HCT116 (cell line): ENCODE results near the gene CHRNB2. TPM values are rescaled to one million over a fixed set of nuclear protein-coding genes. Genes with fewer than 3 reads are reported as not detected.

ENCODE experiments used
- ATAC-seq: fragments of 200-7000 bp; cut with Tn5 transposase; 2 replicates; pipeline ENCODE4 v1.9.1; 2020; ENCODE audit warnings: mild to moderate bottlenecking, moderate library complexity
- BruUV-seq: library from RNA; stranded (reverse); fragments of 400-500 nt; replicated peaks from 2 replicates; lab custom pipeline; 2021; lab: Mats Ljungman, UMichigan
- CTCF ChIA-PET: fragments of 300-600 bp; sonication (Branson Sonifier 250); formaldehyde crosslinking; loops from one replicate; lab custom pipeline; 2021; ENCODE audit warnings: antibody characterized with exemption; lab: Charles Lee
- POLR2A ChIA-PET: fragments of 300-600, 350-600 bp; sonication (Branson Sonifier 250); formaldehyde crosslinking; loops from one replicate; lab custom pipeline; 2021; ENCODE audit warnings: antibody characterized with exemption; lab: Charles Lee
- RAD21 ChIA-PET, 2 experiments: fragments of 300-600 bp; sonication (Branson Sonifier 250); formaldehyde crosslinking; loops; one replicate each; lab custom pipeline; 2023; ENCODE audit warnings: low total read pairs in 2 of 2; ENCODE audit not compliant: uncharacterized antibody in 2 of 2, unreplicated experiment in 2 of 2, low non-redundant PET in 1 of 2; lab: Charles Lee
- DNase-seq: peaks from one replicate; pipeline ENCODE4 v3.0.0-alpha.2; 2010; ENCODE audit warnings: low read depth, low spot score
- H2AFZ ChIP-seq: fragments of 200-600 bp; shearing (Covaris generic), sonication (generic); 2 replicates; pipeline ENCODE4 v1.6.1; 2017; ENCODE audit warnings: low read depth, mixed run types, mixed read lengths, antibody characterized with exemption, low read length; ENCODE audit not compliant: poor library complexity, severe bottlenecking
- H3K27ac ChIP-seq: 2 replicates; pipeline ENCODE4 v1.5.1; 2012; ENCODE audit warnings: low read depth, low read length
- H3K27me3 ChIP-seq: fragments of 200-600 bp; sonication (generic); 2 replicates; pipeline ENCODE4 v1.6.1; 2016; ENCODE audit warnings: mixed run types, low read length, mixed read lengths; ENCODE audit not compliant: insufficient read depth
- H3K36me3 ChIP-seq, 2 experiments: fragments of 200-500 bp in 1 of 2; fragments of 200-600 bp in 1 of 2; sonication (Bioruptor generic) in 1 of 2; sonication (generic) in 1 of 2; 2 replicates each; pipeline versions ENCODE4 v1.5.1 to v1.6.1; 2014 to 2016; ENCODE audit warnings: low read length in 2 of 2, inconsistent platforms in 1 of 2, mixed read lengths in 1 of 2, mixed run types in 1 of 2; ENCODE audit not compliant: insufficient read depth in 2 of 2, control insufficient read depth in 1 of 2
- H3K4me1 ChIP-seq, 2 experiments: fragments of 200-600 bp in 1 of 2; sonication (generic) in 1 of 2; 2 replicates each; pipeline versions ENCODE4 v1.5.1 to v1.6.1; 2012 to 2017; ENCODE audit warnings: low read length in 2 of 2, inconsistent platforms in 1 of 2, mild to moderate bottlenecking in 1 of 2, mixed read lengths in 1 of 2, mixed run types in 1 of 2, moderate library complexity in 1 of 2; ENCODE audit not compliant: insufficient read depth in 2 of 2, control insufficient read depth in 1 of 2
- H3K4me2 ChIP-seq: fragments of 200-600 bp; sonication (generic); 2 replicates; pipeline ENCODE4 v1.6.1; 2017; ENCODE audit warnings: mixed run types, low read length, mixed read lengths
- H3K4me3 ChIP-seq, 2 experiments: fragments of 200-600 bp in 1 of 2; sonication (generic) in 1 of 2; replicated peaks in 1 of 2; 2 replicates each; pipeline ENCODE4 v1.5.1; 2011 to 2016; ENCODE audit warnings: low read length in 2 of 2, control low read depth in 1 of 2, low read depth in 1 of 2, mild to moderate bottlenecking in 1 of 2, mixed read lengths in 1 of 2, mixed run types in 1 of 2
- H3K79me2 ChIP-seq: fragments of 200-600 bp; sonication (generic); 2 replicates; pipeline ENCODE4 v1.6.1; 2017; ENCODE audit warnings: mild to moderate bottlenecking, mixed run types, low read length, moderate library complexity, mixed read lengths; ENCODE audit not compliant: insufficient read depth
- H3K9ac ChIP-seq: fragments of 200-600 bp; sonication (generic); 2 replicates; pipeline ENCODE4 v1.6.1; 2016; ENCODE audit warnings: low read length, mixed read lengths
- H3K9me2 ChIP-seq: fragments of 200-600 bp; sonication (generic), shearing (Covaris generic); 2 replicates; pipeline ENCODE4 v1.6.1; 2017; ENCODE audit warnings: mixed run types, mild to moderate bottlenecking, moderate library complexity; ENCODE audit not compliant: insufficient read depth
- H3K9me3 ChIP-seq, 2 experiments: fragments of 200-500 bp in 1 of 2; fragments of 200-600 bp in 1 of 2; sonication (Bioruptor generic) in 1 of 2; sonication (generic) in 1 of 2; 2 replicates each; pipeline ENCODE4 v1.6.1; 2014 to 2017; ENCODE audit warnings: low read length in 2 of 2, mixed read lengths in 2 of 2, inconsistent platforms in 1 of 2, low read depth in 1 of 2, mild to moderate bottlenecking in 1 of 2, mixed run types in 1 of 2, moderate library complexity in 1 of 2; ENCODE audit not compliant: control insufficient read depth in 1 of 2, insufficient read depth in 1 of 2
- H4K20me1 ChIP-seq: fragments of 200-600 bp; sonication (generic), shearing (Covaris generic); 2 replicates; pipeline ENCODE4 v1.6.1; 2017; ENCODE audit warnings: mixed run types, mild to moderate bottlenecking, moderate library complexity; ENCODE audit not compliant: insufficient read depth
- ATF3 ChIP-seq: IDR thresholded peaks from 2 replicates; pipeline ENCODE4 v1.6.1; 2012
- CBX3 ChIP-seq: IDR thresholded peaks from 2 replicates; pipeline ENCODE4 v1.6.1; 2012; ENCODE audit warnings: low read depth
- CEBPB ChIP-seq: IDR thresholded peaks from 2 replicates; pipeline ENCODE4 v1.6.1; 2012; ENCODE audit warnings: low read depth
- EGR1 ChIP-seq: IDR thresholded peaks from 2 replicates; pipeline ENCODE4 v1.6.1; 2012; ENCODE audit warnings: low read depth
- ELF1 ChIP-seq: IDR thresholded peaks from 2 replicates; pipeline ENCODE4 v1.6.1; 2012; ENCODE audit warnings: low read depth, borderline replicate concordance
- EZH2phosphoT487 ChIP-seq: fragments of 200-600 bp; IDR thresholded peaks from 2 replicates; pipeline ENCODE4 v1.6.1; 2018; ENCODE audit warnings: antibody characterized with exemption, borderline replicate concordance
- JUND ChIP-seq: IDR thresholded peaks from 2 replicates; pipeline ENCODE4 v1.6.1; 2012
- RAD21 ChIP-seq: IDR thresholded peaks from 2 replicates; pipeline ENCODE4 v1.6.1; 2012; ENCODE audit warnings: low read depth, mild to moderate bottlenecking
- REST ChIP-seq: IDR thresholded peaks from 2 replicates; pipeline ENCODE4 v1.6.1; 2012; ENCODE audit warnings: low read depth
- SIN3A ChIP-seq: IDR thresholded peaks from 2 replicates; pipeline ENCODE4 v1.6.1; 2012; ENCODE audit warnings: low read depth
- SP1 ChIP-seq: IDR thresholded peaks from 2 replicates; pipeline ENCODE4 v1.6.1; 2012; ENCODE audit warnings: low read depth
- SRF ChIP-seq: IDR thresholded peaks from 2 replicates; pipeline ENCODE4 v1.6.1; 2012; ENCODE audit warnings: low read depth
- TCF7L2 ChIP-seq: IDR thresholded peaks from 2 replicates; pipeline ENCODE4 v1.7.0; 2011; ENCODE audit warnings: borderline replicate concordance, inconsistent platforms; ENCODE audit not compliant: insufficient read depth, insufficient read length; ENCODE audit errors: extremely low read depth
- YY1 ChIP-seq: IDR thresholded peaks from 2 replicates; pipeline ENCODE4 v1.6.1; 2011; ENCODE audit warnings: low read length, low read depth, moderate library complexity, mild to moderate bottlenecking; ENCODE audit not compliant: insufficient replicate concordance; ENCODE audit errors: extremely low read depth
- ZFX ChIP-seq: fragments of 450-650 bp; IDR thresholded peaks from 2 replicates; pipeline ENCODE4 v1.6.1; 2017
- intact Hi-C: fragments of 100-400 bp; cut with micrococcal nuclease; formaldehyde crosslinking; loops from 2 replicates; pipeline ENCODE4 v1.10.0; 2022
- total RNA-seq: library from RNA; stranded (reverse); gene quantifications from one replicate; pipeline ENCODE4 v1.2.1, GENCODE V29; 2021; ENCODE audit not compliant: unreplicated experiment
- TF ChIP-seq, protein P1 (sequence below), 3 experiments: fragments of 200-600 bp in 1 of 3; sonication (generic) in 1 of 3; IDR thresholded peaks in 2 of 3; conservative IDR thresholded peaks in 1 of 3; 2 replicates each; pipeline ENCODE4 v1.5.1; 2012 to 2017; ENCODE audit warnings: low read depth in 2 of 3, low read length in 2 of 3, antibody characterized with exemption in 1 of 3, borderline replicate concordance in 1 of 3, control low read depth in 1 of 3, mild to moderate bottlenecking in 1 of 3, mixed read lengths in 1 of 3, mixed run types in 1 of 3, moderate library complexity in 1 of 3; ENCODE audit not compliant: insufficient read depth in 1 of 3
- TF ChIP-seq, protein P2 (sequence below): IDR thresholded peaks from 2 replicates; pipeline ENCODE4 v1.6.1; 2011; ENCODE audit warnings: mild to moderate bottlenecking, low read length, moderate library complexity; ENCODE audit not compliant: insufficient replicate concordance; ENCODE audit errors: extremely low read depth
- TF ChIP-seq, protein P3 (sequence below): IDR thresholded peaks from 2 replicates; pipeline ENCODE4 v1.6.1; 2012

Gene CHRNB2
- total RNA-seq, 1 experiment from 2014 or later = not detected

DNA sequence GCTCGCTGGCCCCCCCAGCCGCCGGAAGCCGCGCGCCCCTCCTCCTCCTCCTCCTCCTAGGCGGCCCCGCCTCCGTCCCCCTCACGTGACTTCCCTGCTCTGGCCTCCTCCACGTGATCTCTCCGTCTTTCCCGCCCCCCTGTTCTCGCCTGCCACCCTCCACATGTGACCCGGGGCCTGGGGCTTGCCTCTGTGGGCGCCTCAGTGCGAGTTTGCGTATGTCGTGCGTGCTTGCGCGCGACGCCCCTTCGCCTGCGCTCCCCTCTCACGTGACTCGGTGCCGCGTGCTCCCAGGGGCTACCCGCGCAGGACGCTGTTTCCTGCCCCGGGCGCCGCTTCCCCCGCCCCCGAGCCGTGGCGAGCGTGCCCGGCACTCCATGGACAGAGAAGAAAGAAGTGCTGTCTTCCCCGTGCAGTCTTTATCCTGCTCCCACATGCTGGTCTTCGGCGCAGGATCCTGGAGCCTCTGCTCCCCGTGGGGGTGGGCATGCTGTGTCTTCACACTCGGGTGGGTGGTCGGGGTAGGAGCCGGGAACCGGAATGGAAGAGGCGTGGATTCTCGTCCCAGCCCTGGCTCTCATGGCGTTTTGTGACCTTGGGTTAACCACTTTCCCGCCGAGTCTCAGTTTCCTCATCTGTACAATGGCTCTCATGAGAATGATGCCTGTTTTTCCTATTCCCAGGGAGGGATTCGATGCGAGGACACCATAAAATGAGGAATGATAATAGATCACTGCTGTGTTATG lies 8.7 kb upstream of the CHRNB2 start:
- 0 out of 2 replicates have a peak, but pooled peaks cover under 1% of the 10 kb centered on the region for H3K27me3 ChIP-seq
- no peak overlapping the region for H2AFZ ChIP-seq
- H3K4me2 ChIP-seq = peak overlapping the region; percentile 74
- TSS peak; percentile 91 for BruUV-seq
- ATAC-seq (peak; percentile 93), DNase-seq (peak; percentile 96)
- intact Hi-C loops = loop anchor here (1.0 to 5.0 kb wide), 8 partner anchors 152 to 523 kb away; partner anchors contain the start of genes EFNA4 and IL6R
- no peaks in the 10 kb centered on the region for H4K20me1 ChIP-seq
- peaks cover 18 to 19% of the 10 kb centered on the region in 2 experiments for H3K36me3 ChIP-seq
- RAD21 ChIA-PET = interaction anchor here (0.6 to 2.2 kb wide), 3 partner anchors 25 to 320 kb away, joined by 6 to 18 read pairs (median 8); no protein-coding TSS in a partner anchor
- no peaks in the 10 kb centered on the region for H3K9me2 ChIP-seq
- H3K79me2 ChIP-seq = peaks cover 30% of the 10 kb centered on the region
- POLR2A ChIA-PET = no interaction called here
- H3K4me3 ChIP-seq = peak overlapping the region; percentile 55 to 81
- H3K27ac ChIP-seq = peak overlapping the region; percentile 91
- peaks cover 11 to 34% of the 10 kb centered on the region in 2 experiments for H3K4me1 ChIP-seq
- CTCF ChIA-PET = interaction anchor here (0.6 to 2.0 kb wide), 28 partner anchors 12 to 526 kb away, joined by 3 to 22 read pairs (median 4); partner anchors contain the start of genes KCNN3 and PYGO2
- peak overlapping the region; percentile 67 for H3K9ac ChIP-seq
- no peaks in the 10 kb centered on the region for H3K9me3 ChIP-seq
- no peak for TF ChIP-seq REST
- TF ChIP-seq JUND = no peak; the same call in 1 of the 2 replicates
- no peak for TF ChIP-seq RAD21
- TF ChIP-seq, protein P1, sequence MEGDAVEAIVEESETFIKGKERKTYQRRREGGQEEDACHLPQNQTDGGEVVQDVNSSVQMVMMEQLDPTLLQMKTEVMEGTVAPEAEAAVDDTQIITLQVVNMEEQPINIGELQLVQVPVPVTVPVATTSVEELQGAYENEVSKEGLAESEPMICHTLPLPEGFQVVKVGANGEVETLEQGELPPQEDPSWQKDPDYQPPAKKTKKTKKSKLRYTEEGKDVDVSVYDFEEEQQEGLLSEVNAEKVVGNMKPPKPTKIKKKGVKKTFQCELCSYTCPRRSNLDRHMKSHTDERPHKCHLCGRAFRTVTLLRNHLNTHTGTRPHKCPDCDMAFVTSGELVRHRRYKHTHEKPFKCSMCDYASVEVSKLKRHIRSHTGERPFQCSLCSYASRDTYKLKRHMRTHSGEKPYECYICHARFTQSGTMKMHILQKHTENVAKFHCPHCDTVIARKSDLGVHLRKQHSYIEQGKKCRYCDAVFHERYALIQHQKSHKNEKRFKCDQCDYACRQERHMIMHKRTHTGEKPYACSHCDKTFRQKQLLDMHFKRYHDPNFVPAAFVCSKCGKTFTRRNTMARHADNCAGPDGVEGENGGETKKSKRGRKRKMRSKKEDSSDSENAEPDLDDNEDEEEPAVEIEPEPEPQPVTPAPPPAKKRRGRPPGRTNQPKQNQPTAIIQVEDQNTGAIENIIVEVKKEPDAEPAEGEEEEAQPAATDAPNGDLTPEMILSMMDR (IDR thresholded peaks at IDR 0.05 in 2 of 3, conservative IDR thresholded peaks at IDR 0.05 in 1 of 3; ENCODE audit: borderline replicate concordance in 1 of 3, insufficient read depth in 1 of 3, low read depth in 2 of 3, low read length in 2 of 3) = no peak
- TF ChIP-seq, protein P2, sequence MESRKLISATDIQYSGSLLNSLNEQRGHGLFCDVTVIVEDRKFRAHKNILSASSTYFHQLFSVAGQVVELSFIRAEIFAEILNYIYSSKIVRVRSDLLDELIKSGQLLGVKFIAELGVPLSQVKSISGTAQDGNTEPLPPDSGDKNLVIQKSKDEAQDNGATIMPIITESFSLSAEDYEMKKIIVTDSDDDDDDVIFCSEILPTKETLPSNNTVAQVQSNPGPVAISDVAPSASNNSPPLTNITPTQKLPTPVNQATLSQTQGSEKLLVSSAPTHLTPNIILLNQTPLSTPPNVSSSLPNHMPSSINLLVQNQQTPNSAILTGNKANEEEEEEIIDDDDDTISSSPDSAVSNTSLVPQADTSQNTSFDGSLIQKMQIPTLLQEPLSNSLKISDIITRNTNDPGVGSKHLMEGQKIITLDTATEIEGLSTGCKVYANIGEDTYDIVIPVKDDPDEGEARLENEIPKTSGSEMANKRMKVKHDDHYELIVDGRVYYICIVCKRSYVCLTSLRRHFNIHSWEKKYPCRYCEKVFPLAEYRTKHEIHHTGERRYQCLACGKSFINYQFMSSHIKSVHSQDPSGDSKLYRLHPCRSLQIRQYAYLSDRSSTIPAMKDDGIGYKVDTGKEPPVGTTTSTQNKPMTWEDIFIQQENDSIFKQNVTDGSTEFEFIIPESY = no peak
- TF ChIP-seq CEBPB = no peak; the same call in 1 of the 2 replicates
- TF ChIP-seq SRF = peak; percentile 13; the same call in 1 of the 2 replicates
- TF ChIP-seq, protein P3, sequence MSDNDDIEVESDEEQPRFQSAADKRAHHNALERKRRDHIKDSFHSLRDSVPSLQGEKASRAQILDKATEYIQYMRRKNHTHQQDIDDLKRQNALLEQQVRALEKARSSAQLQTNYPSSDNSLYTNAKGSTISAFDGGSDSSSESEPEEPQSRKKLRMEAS = peak; percentile 100
- TF ChIP-seq SIN3A = peak; percentile 96
- TF ChIP-seq TCF7L2 = peak; percentile 67
- no peak for TF ChIP-seq ATF3
- peak; percentile 93 for TF ChIP-seq SP1
- TF ChIP-seq ELF1 = no peak
- TF ChIP-seq YY1 = no peak
- no peak for TF ChIP-seq ZFX
- no peak for TF ChIP-seq EZH2phosphoT487
- peak; percentile 96 for TF ChIP-seq CBX3
- peak; percentile 87 for TF ChIP-seq EGR1
